Neural cell (in vitro differentiated cells): ENCODE results near the gene SLC66A2. TPM values are rescaled to one million over a fixed set of nuclear protein-coding genes. Genes with fewer than 3 reads are reported as not detected.
"Not testable (repeated sequence)": the region's sequence is repeated elsewhere in the genome, so short reads cannot be mapped to it uniquely, and the experiment has no call there.

Source experiments
- H2AFZ ChIP-seq: fragments of 200-600, 300-800 bp; sonication (generic), shearing (Covaris generic); 2 replicates; pipeline ENCODE4 v1.6.0; 2014; ENCODE audit warnings: low read depth, mild to moderate bottlenecking, antibody characterized with exemption, low read length, moderate library complexity
- H3F3A ChIP-seq: fragments of 200-600 bp; shearing (Covaris generic); 2 replicates; pipeline ENCODE4 v1.6.1; 2016; ENCODE audit warnings: mild to moderate bottlenecking, moderate library complexity, mixed read lengths, antibody characterized with exemption, low read length; ENCODE audit not compliant: insufficient read depth, poor library complexity, severe bottlenecking
- H3K27ac ChIP-seq: fragments of 200-600, 300-800 bp; sonication (generic), shearing (Covaris generic); 2 replicates; pipeline ENCODE4 v1.5.1; 2014; ENCODE audit warnings: mild to moderate bottlenecking, low read length, moderate library complexity
- H3K27me3 ChIP-seq: fragments of 300-800, 200-600 bp; sonication (generic), shearing (Covaris generic); 2 replicates; pipeline ENCODE4 v1.6.0; 2014; ENCODE audit warnings: mild to moderate bottlenecking, low read depth, low read length, moderate library complexity; ENCODE audit not compliant: insufficient read depth
- H3K36me3 ChIP-seq: fragments of 300-800, 200-600 bp; sonication (generic), shearing (Covaris generic); 2 replicates; pipeline ENCODE4 v1.5.1; 2014; ENCODE audit warnings: mild to moderate bottlenecking, antibody characterized with exemption, low read length, moderate library complexity; ENCODE audit not compliant: insufficient read depth
- H3K4me2 ChIP-seq: fragments of 300-800, 200-600 bp; sonication (generic), shearing (Covaris generic); 2 replicates; pipeline ENCODE4 v1.6.0; 2014; ENCODE audit warnings: mild to moderate bottlenecking, low read length
- H3K4me3 ChIP-seq: fragments of 300-800, 200-600 bp; sonication (generic), shearing (Covaris generic); 2 replicates; pipeline ENCODE4 v1.5.1; 2014; ENCODE audit warnings: mild to moderate bottlenecking, low read length, moderate library complexity
- H3K79me2 ChIP-seq: fragments of 200-600 bp; shearing (Covaris generic); replicated peaks from 2 replicates; pipeline ENCODE4 v1.6.0; 2014; ENCODE audit warnings: mild to moderate bottlenecking, low read length, moderate library complexity; ENCODE audit not compliant: insufficient read depth
- H3K9ac ChIP-seq: fragments of 300-800, 200-600 bp; sonication (generic), shearing (Covaris generic); 2 replicates; pipeline ENCODE4 v1.6.1; 2016; ENCODE audit warnings: mild to moderate bottlenecking, low read length, mixed read lengths
- H3K9me2 ChIP-seq: fragments of 200-600 bp; shearing (Covaris generic); 2 replicates; pipeline ENCODE4 v1.6.1; 2016; ENCODE audit warnings: mild to moderate bottlenecking, low read length, mixed read lengths; ENCODE audit not compliant: insufficient read depth
- H3K9me3 ChIP-seq: fragments of 200-600, 300-800 bp; sonication (generic), shearing (Covaris generic); 2 replicates; pipeline ENCODE4 v1.6.1; 2016; ENCODE audit warnings: mild to moderate bottlenecking, mixed run types, low read length, moderate library complexity, mixed read lengths
- H4K20me1 ChIP-seq: fragments of 200-600 bp; shearing (Covaris generic); 2 replicates; pipeline ENCODE4 v1.6.1; 2016; ENCODE audit warnings: mild to moderate bottlenecking, mixed run types; ENCODE audit not compliant: insufficient read depth
- CTCF ChIP-seq: fragments of 450-650 bp; IDR thresholded peaks from 2 replicates; pipeline ENCODE4 v1.5.1; 2014; ENCODE audit warnings: antibody characterized with exemption, mild to moderate bottlenecking, moderate library complexity; ENCODE audit not compliant: poor library complexity, severe bottlenecking
- EP300 ChIP-seq: fragments of 450-650 bp; conservative IDR thresholded peaks from 2 replicates; pipeline ENCODE4 v1.6.1; 2014; ENCODE audit warnings: antibody characterized with exemption, mild to moderate bottlenecking, moderate library complexity; ENCODE audit not compliant: poor library complexity, severe bottlenecking
- EZH2 ChIP-seq: fragments of 200-600, 300-800 bp; shearing (Covaris generic), sonication (generic); IDR thresholded peaks from 2 replicates; pipeline ENCODE4 v1.6.1; 2014; ENCODE audit warnings: antibody characterized with exemption, low read length, borderline replicate concordance, mild to moderate bottlenecking; ENCODE audit not compliant: insufficient read depth, poor library complexity, severe bottlenecking
- MXI1 ChIP-seq: fragments of 450-650 bp; conservative IDR thresholded peaks from 2 replicates; pipeline ENCODE4 v1.6.1; 2014; ENCODE audit warnings: antibody characterized with exemption, mild to moderate bottlenecking; ENCODE audit not compliant: poor library complexity, severe bottlenecking
- POLR2AphosphoS5 ChIP-seq: IDR thresholded peaks from 2 replicates; pipeline ENCODE4 v1.6.1; 2012
- RAD21 ChIP-seq: fragments of 450-650 bp; conservative IDR thresholded peaks from 2 replicates; pipeline ENCODE4 v1.6.1; 2014; ENCODE audit warnings: antibody characterized with exemption, mild to moderate bottlenecking, moderate library complexity
- REST ChIP-seq: IDR thresholded peaks from 2 replicates; pipeline ENCODE4 v1.6.1; 2012; ENCODE audit warnings: borderline replicate concordance
- SMC3 ChIP-seq: fragments of 450-650 bp; conservative IDR thresholded peaks from 2 replicates; pipeline ENCODE4 v1.6.1; 2014; ENCODE audit warnings: antibody characterized with exemption, mild to moderate bottlenecking, moderate library complexity; ENCODE audit not compliant: poor library complexity
- TAF1 ChIP-seq: IDR thresholded peaks from 2 replicates; pipeline ENCODE4 v1.6.1; 2012; ENCODE audit warnings: low read depth
- polyA plus RNA-seq: library from polyadenylated mRNA; depleted of rRNA; stranded (reverse); fragments of >200 nt; gene quantifications from 2 replicates; pipeline ENCODE4 v1.2.3, GENCODE V29; 2014

SLC66A2 gene
- polyA plus RNA-seq, 1 donor from 2014 or later = 66.7 TPM

GRCh38 chr18:79960161-79960801 is 8.8 kb upstream of the SLC66A2 start:
- H3K4me3 ChIP-seq, H3K9me2 ChIP-seq, H3K9me3 ChIP-seq, H4K20me1 ChIP-seq, H3K4me2 ChIP-seq, H3F3A ChIP-seq, H3K79me2 ChIP-seq, H3K9ac ChIP-seq, H3K36me3 ChIP-seq, H3K27ac ChIP-seq, H3K27me3 ChIP-seq, H2AFZ ChIP-seq: not testable (repeated sequence)

GRCh38 chr18:79958981-79959380 is 7.5 kb upstream of the SLC66A2 start:
- Histone ChIP-seq H3K36me3 (no peaks in the 10 kb centered on the region), H3K27ac (no peak overlapping the region)

More at GRCh38 chr18:79958981-79959380, 7.5 kb upstream of the SLC66A2 start:
- Histone ChIP-seq H3K27me3 (no peaks in the 10 kb centered on the region), H3K9me3 (no peaks in the 10 kb centered on the region), H2AFZ (no peak overlapping the region), H3K9ac (no peak overlapping the region), H3K9me2 (no peaks in the 10 kb centered on the region), H3K79me2 (no peaks in the 10 kb centered on the region), H3K4me3 (no peak overlapping the region), H4K20me1 (no peaks in the 10 kb centered on the region), H3K4me2 (no peak overlapping the region), H3F3A (no peaks in the 10 kb centered on the region)
- TF ChIP-seq CTCF (no peak), EZH2 (no peak), RAD21 (no peak), POLR2AphosphoS5 (no peak), TAF1 (no peak), REST (no peak), MXI1 (no peak), SMC3 (no peak), EP300 (no peak)
